HPDE6-E6E7 (cell line): ENCODE data around the gene ZC3H15.
"Not testable (repeated sequence)": the region's sequence is repeated elsewhere in the genome, so short reads cannot be mapped to it uniquely, and the experiment has no call there.

Experiments
- DNase-seq: peaks from one replicate; pipeline ENCODE4 v3.0.0; 2011; ENCODE audit warnings: missing footprints; ENCODE audit errors: extremely low spot score

Gene ZC3H15

DNA sequence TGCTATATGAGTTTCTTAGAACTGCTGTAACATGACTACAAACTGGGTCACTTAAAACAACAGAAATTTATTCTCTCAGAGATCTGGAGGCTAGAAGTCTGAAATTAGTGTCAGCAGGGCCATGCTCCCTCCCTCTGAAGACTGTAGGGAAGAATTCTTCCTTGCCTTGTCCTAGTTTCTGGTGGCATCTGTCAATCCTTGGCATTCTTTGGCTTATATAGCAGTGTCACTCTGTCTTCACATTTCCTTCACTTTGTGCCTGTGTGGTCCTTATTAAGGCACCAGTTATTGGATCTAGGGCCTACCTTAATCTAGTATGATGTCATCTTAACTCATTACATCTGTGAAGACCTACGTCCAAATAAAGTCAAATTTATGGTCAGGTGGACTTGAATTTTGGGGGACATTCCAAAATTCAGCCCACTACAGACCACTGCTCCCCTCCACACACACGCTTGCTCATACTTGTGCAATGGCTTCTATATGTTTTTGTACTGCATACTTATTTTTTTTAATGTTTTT is 7.6 kb downstream of the ZC3H15 start:
- DNase-seq, result no peak

DNA sequence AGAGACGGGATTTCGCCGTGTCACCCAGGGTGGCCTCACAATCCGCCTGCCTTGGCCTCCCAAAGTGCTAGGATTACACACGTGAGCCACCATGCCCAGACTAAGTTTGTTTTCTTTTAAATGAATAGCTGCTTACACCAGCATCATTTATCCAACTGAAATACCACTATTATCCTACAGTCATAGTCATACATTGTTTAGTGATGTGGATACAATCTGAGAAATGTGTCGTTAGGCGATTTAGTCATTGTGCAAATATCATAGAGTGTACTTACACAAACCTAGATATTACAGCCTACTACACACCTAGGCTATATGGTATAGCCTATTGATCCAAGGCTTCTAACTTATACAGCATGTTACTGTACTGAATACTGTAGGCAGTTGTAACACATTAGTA is 10.3 kb downstream of the ZC3H15 start:
- DNase-seq, result no peak

DNA sequence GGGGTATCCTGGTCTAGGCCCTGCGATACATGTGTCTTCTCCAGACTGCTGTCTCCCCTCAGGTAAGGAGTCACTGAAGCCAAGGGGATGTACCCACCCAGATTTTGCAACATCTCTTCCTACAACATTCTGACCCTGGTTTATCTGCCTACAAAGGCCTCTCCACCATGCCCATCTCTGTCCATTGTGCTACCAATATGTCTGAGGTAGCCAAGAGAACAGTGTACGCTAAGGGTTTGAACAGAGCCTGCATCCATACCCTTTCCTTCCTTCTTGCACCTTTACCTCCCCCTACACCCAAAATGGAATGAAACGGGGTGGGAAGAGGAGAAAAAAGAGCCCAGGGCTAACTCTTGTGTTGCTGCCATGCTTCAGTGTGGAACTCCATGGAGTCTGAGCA is 11.9 kb downstream of the ZC3H15 start:
- DNase-seq, result no peak

DNA sequence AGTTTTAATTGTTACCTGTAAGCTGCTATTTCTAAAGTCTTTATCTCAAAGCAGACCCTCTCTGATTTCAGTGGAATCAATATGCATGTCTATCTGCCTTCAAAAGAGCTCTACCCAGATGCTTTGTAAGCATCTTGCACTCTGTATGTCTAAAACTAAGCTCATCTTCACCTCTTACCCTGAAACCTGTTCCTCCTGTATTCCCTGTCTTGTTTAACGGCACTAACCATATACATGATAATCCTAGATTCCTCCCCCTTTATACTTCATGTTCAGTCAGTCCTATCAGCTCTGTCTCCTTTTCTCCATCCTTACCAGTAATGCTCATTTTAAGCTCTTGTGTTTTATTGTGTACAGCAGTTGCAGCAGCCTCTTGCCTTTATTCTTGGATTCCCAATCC is 12.8 kb downstream of the ZC3H15 start:
- DNase-seq, result no peak

DNA sequence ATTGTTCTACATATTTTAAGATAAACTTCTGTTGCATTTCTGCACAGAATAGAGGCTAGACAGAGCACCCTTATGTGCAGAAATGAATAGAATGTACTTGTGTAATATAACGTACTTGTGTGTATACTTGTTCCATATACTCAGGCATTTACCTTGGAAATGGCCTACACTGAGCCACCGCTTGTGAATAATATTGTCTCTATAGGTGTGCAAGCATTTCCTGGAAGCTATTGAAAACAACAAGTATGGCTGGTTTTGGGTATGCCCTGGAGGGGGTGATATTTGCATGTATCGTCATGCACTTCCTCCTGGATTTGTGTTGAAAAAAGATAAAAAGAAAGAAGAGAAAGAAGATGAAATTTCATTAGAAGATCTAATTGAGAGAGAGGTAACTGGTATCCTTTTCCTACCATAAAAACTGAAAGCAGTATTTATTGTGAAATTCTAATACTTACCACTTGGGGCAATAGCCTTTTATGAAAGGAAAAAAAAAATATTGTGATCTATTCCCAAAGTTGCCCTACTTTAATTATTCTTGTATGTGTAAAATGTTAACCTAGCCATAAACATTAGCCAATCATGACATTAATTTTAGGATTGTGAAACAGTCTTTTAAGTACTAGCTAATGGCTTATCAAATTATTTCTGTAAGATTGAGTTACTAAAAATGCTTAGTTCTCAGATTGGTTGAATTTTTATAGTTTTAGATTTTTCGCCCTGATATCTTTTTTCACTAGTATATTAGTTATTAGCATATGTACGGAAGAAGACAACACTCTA is 18.0 kb downstream of the ZC3H15 start:
- no peak for DNase-seq

DNA sequence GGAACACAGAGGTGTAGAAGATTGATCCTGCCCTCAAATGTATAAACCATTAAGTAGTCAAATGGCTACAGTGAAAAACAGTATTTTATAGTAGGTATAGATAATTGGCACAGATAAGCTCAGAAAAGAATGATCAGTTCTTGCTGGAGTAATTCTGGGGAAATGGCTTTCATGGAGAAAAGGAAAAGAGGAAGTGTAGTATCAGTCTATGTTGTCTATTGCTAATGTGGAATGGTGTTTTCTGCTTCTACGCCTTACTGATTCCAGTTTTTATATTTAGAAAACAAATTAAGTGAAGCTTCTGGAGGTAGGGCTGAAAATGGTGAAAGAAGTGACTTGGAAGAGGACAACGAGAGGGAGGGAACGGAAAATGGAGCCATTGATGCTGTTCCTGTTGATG is 22.2 kb downstream of the ZC3H15 start:
- DNase-seq, result no peak

DNA sequence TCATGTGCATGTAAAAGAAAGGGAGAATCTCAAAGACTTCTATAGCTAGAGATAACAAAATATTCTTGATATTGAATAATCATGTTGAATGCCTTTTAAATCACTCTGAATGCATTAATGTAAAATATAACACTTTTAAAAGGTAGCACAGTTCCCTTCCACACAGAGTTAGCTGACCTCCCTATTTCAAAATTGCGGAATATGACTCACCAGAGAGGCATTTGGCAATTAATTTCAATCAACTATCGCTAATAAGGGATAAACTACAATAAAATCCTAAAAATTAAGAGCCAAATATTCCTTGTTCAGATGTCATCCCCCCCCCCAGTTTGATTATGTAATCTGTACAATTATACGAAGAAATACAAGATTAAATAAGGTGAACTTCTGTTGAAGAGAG is 29.3 kb downstream of the ZC3H15 start:
- no peak for DNase-seq

DNA sequence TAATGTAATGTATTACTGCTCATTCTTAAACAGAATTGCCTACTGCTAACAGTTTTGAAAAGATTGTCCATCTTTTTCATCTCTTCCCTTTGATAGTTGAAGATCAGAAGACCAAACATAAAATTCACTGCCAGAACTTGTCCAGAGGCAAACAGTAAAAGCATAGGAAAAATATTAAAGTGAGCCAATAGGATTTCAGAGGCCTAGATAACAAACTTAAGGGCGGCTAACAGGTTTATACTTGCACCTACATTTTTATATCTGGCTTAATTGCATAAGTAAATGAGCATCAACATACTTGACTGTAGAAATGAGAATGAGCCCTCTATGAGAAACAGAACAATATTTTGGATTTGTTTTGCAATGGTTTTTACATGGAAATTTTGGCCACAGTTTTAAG is 30.3 kb downstream of the ZC3H15 start:
- no peak for DNase-seq

DNA sequence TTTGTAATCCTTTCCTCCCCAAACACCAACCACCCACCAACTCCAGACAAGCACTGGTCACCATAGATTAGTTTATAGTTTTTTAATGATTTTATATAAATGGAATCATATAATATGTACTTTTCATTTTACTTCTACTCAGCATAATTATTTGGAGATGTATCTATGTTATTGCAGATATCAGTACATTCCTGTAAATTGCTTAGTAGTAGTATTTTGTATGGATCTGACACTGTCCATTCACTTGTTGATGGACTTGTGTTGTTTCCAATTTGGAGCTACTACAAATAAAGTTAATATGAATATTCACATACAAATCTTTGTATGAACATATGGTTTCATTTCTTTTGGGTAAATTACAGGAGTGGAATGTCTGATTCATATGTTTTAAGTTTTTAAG is 31.0 kb downstream of the ZC3H15 start:
- no peak for DNase-seq

DNA sequence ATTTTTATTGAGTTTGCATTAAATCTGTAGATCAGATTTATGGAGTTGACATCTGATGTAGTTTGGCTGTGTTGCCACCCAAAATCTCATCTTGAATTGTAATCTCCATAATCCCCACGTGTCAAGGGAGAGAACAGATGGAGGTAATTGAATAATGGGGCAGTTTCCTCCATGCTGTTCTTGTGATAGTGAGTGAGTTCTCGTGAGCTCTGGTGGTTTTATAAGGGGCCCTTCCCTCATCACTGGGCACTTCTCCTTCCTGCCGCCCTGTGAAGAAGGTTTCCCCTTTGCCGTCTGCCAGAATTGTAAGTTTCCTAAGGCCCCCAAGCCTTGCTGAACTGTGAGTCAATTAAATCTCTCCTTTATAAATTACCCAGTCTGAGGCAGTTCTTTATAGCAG is 32.2 kb downstream of the ZC3H15 start:
- no peak for DNase-seq

DNA sequence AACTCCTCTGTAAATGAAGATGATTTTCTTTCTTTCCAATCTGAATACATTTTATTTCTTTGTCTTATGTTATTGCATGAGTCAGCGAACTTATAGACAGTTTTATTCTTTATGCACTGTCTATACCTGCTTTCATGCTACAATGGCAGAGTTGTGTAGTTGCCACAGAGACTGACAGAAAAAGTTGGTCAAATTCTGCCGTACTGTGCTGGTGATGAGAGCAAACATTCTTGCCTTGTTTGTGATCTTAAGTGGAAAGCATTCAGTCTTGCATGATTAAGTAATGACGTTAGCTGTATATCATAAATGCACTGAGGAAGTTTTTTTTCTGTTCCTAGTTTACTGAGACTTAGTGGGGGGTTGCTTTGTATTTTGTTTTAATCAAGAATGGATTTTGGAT is 32.9 kb downstream of the ZC3H15 start:
- DNase-seq, result no peak

DNA sequence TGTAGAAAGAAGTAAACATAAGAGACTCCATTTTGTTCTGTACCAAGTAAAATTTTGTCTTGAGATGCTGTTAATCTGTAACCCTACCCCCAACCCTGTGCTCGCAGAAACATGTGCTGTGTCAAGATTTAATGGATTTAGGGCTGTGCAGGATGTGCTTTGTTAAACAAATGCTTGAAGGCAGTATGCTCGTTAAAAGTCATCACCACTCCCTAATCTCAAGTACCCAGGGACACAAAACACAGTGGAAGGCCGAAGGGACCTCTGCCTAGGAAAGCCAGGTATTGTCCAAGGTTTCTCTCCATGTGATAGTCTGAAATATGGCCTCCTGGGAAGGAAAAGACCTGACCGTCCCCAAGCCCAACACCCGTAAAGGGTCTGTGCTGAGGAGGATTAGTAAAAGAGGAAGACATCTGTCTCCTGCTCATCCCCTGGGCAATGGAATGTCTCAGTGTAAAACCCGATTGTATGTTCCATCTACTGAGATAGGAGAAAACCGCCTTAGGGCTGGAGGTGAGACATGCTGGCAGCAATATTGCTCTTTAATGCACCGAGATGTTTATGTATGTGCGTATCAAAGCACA is 35.6 kb downstream of the ZC3H15 start:
- not testable (repeated sequence) for DNase-seq

DNA sequence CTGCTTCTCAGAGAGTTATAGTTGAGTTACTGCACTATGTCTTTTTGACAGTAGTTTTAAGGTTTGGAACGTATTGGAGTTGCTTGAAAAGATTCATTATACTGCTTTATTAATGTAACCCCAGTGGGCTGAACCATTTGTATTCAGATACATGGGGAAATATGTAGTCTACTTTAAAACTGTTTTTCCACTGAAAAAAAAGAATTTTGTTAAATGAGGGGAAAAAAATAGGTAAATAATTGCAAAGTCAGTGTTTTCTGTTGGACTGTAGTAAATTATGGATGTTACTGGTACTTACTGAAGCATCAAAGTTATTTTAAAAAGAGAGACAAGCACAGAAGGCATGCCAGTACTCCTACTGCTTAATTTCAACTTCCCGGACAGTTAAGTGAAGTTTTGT is 36.4 kb downstream of the ZC3H15 start:
- DNase-seq, result no peak

DNA sequence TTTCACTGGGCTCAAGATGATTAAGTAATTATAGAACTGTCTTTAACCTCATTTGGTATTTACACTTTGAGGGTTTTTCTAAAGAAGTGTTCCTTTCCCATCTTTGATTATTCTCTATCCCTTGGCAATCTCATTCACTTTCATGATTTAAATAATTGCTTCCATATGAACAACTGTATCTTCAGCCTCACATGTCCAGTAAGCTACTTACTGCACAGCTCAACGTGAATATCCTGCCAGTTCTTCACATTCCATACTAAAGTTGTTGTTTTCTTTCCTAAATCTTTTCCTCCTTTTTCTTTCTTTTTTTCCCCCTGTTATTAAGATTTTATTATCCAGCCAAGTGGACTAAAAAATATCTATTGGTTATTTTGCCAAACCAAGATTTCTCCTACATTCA is 37.7 kb downstream of the ZC3H15 start:
- no peak for DNase-seq

DNA sequence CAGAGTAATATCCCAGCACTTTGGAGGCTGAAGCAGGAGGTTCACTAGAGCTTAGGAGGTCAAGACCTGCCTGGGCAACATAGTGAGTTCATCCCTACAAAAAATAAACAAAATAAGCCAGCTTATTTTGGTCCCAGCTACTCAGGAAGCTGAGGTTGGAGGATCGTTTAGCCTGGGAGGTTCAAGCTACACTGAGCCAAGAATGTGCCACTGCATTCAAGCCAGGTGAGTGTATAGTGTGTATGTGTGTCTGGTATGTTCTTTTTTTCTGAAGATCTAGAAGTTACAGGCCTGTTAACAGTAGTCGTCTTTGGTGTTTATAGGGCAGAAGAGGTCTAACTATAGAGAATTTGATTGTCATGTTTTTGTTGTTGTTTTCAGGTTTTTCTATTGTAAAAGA is 40.2 kb downstream of the ZC3H15 start:
- DNase-seq, result no peak

DNA sequence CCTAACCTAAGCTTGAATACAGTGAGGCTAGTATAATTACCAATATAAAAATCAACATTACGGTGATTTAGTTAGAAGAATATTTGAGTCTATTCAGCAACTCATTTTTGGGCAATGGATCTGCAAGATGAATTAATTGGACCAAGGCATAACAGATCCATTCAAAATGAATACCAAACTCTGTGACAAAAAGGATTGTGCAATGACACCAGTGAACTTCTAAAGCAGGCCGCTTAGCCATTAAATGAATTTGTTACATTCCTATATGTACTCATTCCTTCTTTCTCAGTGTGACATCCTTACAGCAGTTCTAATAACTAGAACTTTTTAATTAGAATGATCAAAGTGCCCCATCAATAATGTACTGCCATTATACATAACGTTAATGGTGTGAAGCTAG is 44.3 kb downstream of the ZC3H15 start:
- DNase-seq, result no peak

DNA sequence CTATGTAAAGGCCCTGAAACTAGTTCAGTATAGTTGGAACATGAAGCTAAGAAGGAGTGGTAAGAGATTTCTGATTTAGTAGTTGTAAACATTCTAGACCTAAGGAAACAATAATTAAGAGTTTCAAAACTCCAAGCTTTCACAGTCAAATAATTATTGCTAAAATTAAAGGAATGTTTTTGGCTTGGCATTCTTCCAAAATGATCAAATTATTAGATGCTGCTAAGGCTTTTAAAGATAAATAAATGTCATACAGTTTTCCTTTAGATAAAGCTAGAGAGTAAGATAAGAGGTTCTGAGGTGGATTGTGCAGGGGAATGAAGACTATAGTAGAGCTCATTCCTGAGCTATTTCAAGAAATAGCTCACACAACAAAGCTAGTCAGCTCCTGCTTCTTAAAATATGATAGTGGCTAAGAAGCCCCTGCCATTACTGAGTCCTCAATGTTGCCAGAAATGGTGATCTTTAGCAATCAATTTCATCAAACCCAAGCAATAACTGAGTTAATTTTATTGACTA is 45.3 kb downstream of the ZC3H15 start:
- DNase-seq, result no peak

DNA sequence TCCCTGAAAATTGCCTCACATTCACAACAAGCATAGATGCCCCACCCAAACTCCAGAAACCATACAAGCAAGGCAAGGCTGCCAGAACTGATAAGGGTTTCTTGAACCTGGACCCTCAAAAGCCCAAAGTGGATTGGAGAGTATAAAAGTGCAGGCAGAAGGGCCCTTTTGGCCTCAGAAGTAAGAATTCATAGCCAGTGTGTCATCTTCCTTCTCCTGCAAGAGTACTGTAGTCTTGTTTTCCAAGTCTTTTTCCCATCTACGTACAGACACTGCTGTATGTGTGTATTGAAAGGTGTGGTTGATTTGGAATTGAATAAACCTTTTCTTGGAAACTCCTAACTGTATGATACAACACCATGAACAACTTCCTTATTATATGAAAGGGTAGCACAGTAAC is 46.8 kb downstream of the ZC3H15 start:
- DNase-seq, result no peak

DNA sequence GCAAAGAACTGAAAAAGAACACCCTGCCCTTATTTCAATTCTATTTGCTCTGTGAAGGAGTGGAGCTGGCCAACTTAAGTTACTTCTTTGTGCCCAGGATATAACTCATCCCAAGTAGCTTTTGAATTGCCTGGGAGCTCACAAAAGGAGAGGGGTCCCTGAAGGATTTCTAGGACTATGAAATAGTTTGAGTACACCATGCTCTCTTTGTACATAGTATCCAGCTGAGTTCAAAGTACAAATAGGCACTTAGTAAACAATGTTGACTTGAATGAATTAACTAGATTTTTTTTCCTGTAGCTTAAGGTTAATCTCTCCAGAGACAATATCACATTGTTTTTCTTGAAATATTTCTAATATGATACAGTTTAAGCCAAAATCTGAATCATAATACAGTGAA is 47.7 kb downstream of the ZC3H15 start:
- DNase-seq, result no peak

DNA sequence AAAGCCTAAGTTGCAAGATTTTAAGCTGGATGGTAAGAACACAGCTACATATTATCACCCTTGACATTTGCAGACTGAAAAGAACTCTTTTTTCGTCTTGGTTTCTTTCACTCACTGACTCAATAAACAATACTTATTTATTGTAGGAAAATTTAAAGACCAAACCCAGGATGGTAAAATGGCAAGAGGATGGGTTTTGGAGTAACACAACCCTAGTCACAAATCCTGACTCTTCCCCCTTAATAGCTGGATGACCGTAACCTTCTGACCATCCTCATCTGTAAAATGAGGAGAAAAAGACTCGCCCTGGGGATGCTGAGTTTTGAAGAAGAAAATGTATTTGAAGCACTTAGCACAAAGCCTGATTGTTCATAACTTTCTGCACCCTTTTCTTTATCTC is 48.3 kb downstream of the ZC3H15 start:
- DNase-seq, result no peak

DNA sequence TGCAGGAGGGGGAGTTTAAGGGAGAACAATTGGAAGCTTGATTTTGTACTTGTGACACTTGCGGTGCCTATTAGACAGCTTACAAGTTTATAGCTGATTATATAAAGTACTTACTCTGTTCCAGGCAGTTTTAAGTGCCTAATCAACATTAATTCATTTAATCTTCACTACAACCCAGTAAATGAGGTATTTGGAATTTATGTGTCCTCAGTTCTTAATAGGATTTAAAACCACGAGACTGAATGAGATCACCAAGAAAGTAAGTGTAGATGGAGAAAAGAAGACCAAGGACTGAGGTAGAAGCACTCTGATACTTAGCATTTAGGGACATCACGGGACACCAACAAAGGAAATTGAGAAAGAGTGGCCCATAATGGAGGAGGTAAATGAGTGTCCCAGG is 49.8 kb downstream of the ZC3H15 start:
- no peak for DNase-seq

DNA sequence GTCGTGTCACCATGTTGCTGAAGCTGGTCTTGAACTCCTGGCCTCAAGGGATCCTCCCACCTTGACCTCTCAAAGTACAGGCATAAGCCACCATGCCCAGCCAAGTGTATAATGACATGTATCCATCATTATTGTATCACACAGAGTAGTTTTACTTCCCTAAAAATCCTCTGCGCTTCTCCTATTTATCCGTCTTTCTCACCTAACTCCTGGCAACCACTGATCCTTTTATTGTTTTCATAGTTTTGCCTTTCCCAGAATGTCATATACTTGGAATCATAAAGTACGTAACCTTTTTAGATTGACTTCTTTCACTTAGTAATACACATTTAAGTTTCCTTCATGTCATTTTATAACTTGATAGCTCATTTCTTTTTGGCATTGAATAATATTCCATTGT is 51.0 kb downstream of the ZC3H15 start:
- no peak for DNase-seq

DNA sequence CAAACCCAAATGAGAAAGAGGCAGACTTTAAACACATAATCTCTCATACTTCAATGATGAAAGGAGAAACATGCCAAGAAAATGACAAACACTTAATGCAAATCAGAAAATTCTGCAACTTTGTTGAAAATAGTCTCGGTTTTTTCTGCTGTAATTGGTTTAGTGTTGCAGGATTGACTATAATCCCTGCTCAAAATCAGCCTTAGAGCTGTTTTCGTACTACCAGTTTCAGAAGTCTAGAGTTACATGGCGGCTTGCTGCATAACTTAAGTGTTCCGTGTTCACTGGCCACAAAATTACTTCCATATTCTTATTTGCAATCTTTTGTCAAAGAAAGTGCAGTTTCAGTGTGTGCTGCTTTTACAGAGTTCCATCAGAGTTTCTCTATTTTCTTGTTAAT is 54.9 kb downstream of the ZC3H15 start:
- no peak for DNase-seq
